HepG2 (cell line): ENCODE results near the gene RAD51D. TPM values are rescaled to one million over a fixed set of nuclear protein-coding genes. Genes with fewer than 3 reads are reported as not detected.

ENCODE experiments used
- ATF4 ChIP-seq, 2 experiments: fragments of 450-650 bp in 1 of 2; sonication (generic) in 1 of 2; formaldehyde crosslinking; IDR thresholded peaks; 2 replicates each; pipeline versions ENCODE4 v1.5.0 to v1.8.0; 2020 to 2022; ENCODE audit warnings: mild to moderate bottlenecking in 1 of 2, missing genetic modification reagents in 1 of 2
- FOXC1 ChIP-seq: sonication (generic); formaldehyde crosslinking; IDR thresholded peaks from 2 replicates; pipeline ENCODE4 v1.8.0; 2022; ENCODE audit warnings: mild to moderate bottlenecking, missing genetic modification reagents, borderline replicate concordance
- HNRNPH1 ChIP-seq: fragments of 200-400 bp; formaldehyde crosslinking; optimal IDR thresholded peaks from 2 replicates; pipeline ENCODE3; 2017; ENCODE audit warnings: mild to moderate bottlenecking, low read depth, low read length
- KAT8 ChIP-seq: IDR thresholded peaks from 2 replicates; pipeline ENCODE4 v1.6.1; 2016; ENCODE audit warnings: missing genetic modification reagents, missing compliant biosample characterization
- MXI1 ChIP-seq: IDR thresholded peaks from 3 replicates; pipeline ENCODE4 v1.6.1; 2012; ENCODE audit warnings: low read depth, low read length, inconsistent platforms, borderline replicate concordance
- NONO ChIP-seq, 2 experiments: fragments of 450-650 bp in 1 of 2; sonication (generic) in 1 of 2; formaldehyde crosslinking in 1 of 2; IDR thresholded peaks in 1 of 2; conservative IDR thresholded peaks in 1 of 2; 2 replicates each; pipeline versions ENCODE4 v1.6.1 to v1.8.0; 2017 to 2022; ENCODE audit warnings: mild to moderate bottlenecking in 1 of 2, missing genetic modification reagents in 1 of 2, moderate library complexity in 1 of 2
- NR1H2 ChIP-seq: sonication (generic); formaldehyde crosslinking; IDR thresholded peaks from 2 replicates; pipeline ENCODE4 v1.8.1; 2022; ENCODE audit warnings: low read depth, missing genetic modification reagents, borderline replicate concordance
- SCMH1 ChIP-seq: sonication (generic); formaldehyde crosslinking; IDR thresholded peaks from 2 replicates; pipeline ENCODE4 v1.9.0; 2021; ENCODE audit warnings: missing genetic modification reagents, mild to moderate bottlenecking, borderline replicate concordance
- SP140L ChIP-seq: sonication (generic); formaldehyde crosslinking; IDR thresholded peaks from 2 replicates; pipeline ENCODE4 v1.4.0; 2020; ENCODE audit warnings: missing genetic modification reagents, borderline replicate concordance
- ZBTB42 ChIP-seq: sonication (generic); formaldehyde crosslinking; IDR thresholded peaks from 2 replicates; pipeline ENCODE4 v1.5.0; 2020; ENCODE audit warnings: mild to moderate bottlenecking, missing genetic modification reagents
- ZFP62 ChIP-seq: sonication (generic); formaldehyde crosslinking; IDR thresholded peaks from 2 replicates; pipeline ENCODE4 v1.4.0; 2020; ENCODE audit warnings: missing genetic modification reagents
- ZNF232 ChIP-seq: sonication (generic); formaldehyde crosslinking; IDR thresholded peaks from 2 replicates; pipeline ENCODE4 v1.4.0; 2020; ENCODE audit warnings: missing genetic modification reagents, borderline replicate concordance
- ZNF33A ChIP-seq: sonication (generic); formaldehyde crosslinking; IDR thresholded peaks from 2 replicates; pipeline ENCODE4 v1.5.1; 2020; ENCODE audit warnings: missing genetic modification reagents, mild to moderate bottlenecking, moderate library complexity, borderline replicate concordance
- ZNF546 ChIP-seq: sonication (generic); formaldehyde crosslinking; conservative IDR thresholded peaks from 2 replicates; pipeline ENCODE4 v1.8.1; 2023; ENCODE audit warnings: mild to moderate bottlenecking, missing genetic modification reagents
- ZNF691 ChIP-seq: sonication (generic); formaldehyde crosslinking; IDR thresholded peaks from 2 replicates; pipeline ENCODE4 v1.4.0; 2020; ENCODE audit warnings: missing genetic modification reagents, low read depth, mild to moderate bottlenecking, borderline replicate concordance
- ZNF839 ChIP-seq: sonication (generic); formaldehyde crosslinking; IDR thresholded peaks from 2 replicates; pipeline ENCODE4 v1.4.0; 2020; ENCODE audit warnings: missing genetic modification reagents, mild to moderate bottlenecking, borderline replicate concordance
- polyA plus RNA-seq, 8 experiments: library from polyadenylated mRNA; depleted of rRNA in 3 of 8; stranded (reverse) in 7 of 8; unstranded in 1 of 8; fragments of >200 nt; fragmentation: Illumina TruSeq in 4 of 8; extraction: Trizol in 4 of 8; gene quantifications; 2 replicates each; pipeline versions ENCODE4 v1.2.1 to v1.2.3, GENCODE V29; 2011 to 2016; ENCODE audit warnings: low read depth in 4 of 8, missing spikeins in 1 of 8, mixed read lengths in 1 of 8; ENCODE audit not compliant: insufficient read depth in 1 of 8
- total RNA-seq, 5 experiments: library from RNA; depleted of rRNA; stranded (reverse); fragments of >200 nt; fragmentation: Illumina TruSeq; extraction: Trizol; gene quantifications; 2 replicates each; pipeline ENCODE4 v1.2.3, GENCODE V29; 2016; ENCODE audit warnings: low read depth in 1 of 5
- TF ChIP-seq, protein P1 (sequence below): sonication (generic); formaldehyde crosslinking; IDR thresholded peaks from 2 replicates; pipeline ENCODE4 v1.5.0; 2020; ENCODE audit warnings: mild to moderate bottlenecking, missing genetic modification reagents
- TF ChIP-seq, protein P2 (sequence below): IDR thresholded peaks from 2 replicates; pipeline ENCODE4 v1.6.1; 2016; ENCODE audit warnings: control low read depth
- TF ChIP-seq, protein P3 (sequence below): sonication (generic); formaldehyde crosslinking; IDR thresholded peaks from 2 replicates; pipeline ENCODE4 v1.5.1; 2020; ENCODE audit warnings: mild to moderate bottlenecking, missing genetic modification reagents, moderate library complexity
- TF ChIP-seq, protein P4 (sequence below): sonication (generic); formaldehyde crosslinking; IDR thresholded peaks from 2 replicates; pipeline ENCODE4 v1.4.0; 2020; ENCODE audit warnings: low read depth, mild to moderate bottlenecking, missing genetic modification reagents

The RAD51D gene
- total and polyA plus RNA-seq, 2 of the 13 experiments (the other 11 are each of a cell fraction or from before 2014, with no cell fraction given), result 6.7 to 13.1 TPM

DNA sequence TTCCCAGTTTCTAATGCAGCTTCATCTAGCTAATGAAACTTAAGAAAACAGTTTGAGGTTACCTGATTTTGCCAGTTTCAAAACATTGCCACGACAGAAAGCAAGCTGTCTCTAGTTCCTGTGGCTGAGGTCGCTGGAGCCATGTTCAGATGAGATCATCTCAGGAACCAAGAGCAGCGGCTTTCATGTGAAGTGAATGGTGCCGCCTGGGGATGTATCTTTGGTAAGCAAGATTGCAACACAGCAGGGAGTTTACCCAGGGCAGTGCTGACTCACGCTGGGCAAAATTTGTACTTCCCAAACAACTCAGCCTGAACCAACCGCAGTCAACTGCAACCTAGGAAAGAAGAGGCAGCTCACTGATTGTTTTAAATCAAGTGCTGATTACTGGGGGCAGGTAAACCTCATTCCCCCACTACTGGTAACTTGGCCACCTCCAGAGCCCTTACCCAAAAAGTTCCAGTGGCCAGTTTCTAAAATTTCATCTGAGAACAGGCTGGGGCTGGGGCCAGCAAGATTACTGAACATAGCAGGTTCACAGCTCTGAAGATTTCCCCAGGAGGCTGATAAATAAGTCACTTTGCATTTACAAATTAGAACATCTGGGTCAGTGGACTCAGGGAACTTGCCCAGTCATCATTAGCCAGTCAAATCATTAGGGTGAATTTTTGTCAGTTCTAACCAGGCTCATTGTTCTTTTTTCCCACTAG is 56.0 kb downstream of the RAD51D start, which contains the start of gene RFFL (continued):
- TF ChIP-seq HNRNPH1 (no peak), ZNF546 (CRISPR knock-in tag) (no peak), KAT8 (CRISPR knock-in tag) (peak; percentile 64), ZNF691 (no peak), ZNF839 (CRISPR knock-in tag) (no peak), ZNF232 (CRISPR knock-in tag) (peak; percentile 79; the same call in 1 of the 2 replicates), ATF4 (CRISPR knock-in tag; IDR thresholded peaks at IDR 0.05) (peak in 1 of 2 experiments; percentile 84; a peak in 2 of 4 replicates), ZFP62 (CRISPR knock-in tag) (no peak), MXI1 (peak; percentile 74; the same call in 1 of the 3 replicates), SCMH1 (CRISPR knock-in tag) (no peak), NR1H2 (CRISPR knock-in tag) (no peak), FOXC1 (CRISPR knock-in tag) (no peak; the same call in 1 of the 2 replicates), ZNF33A (CRISPR knock-in tag) (no peak), ZBTB42 (CRISPR knock-in tag) (no peak), NONO (IDR thresholded peaks at IDR 0.05) (no peak), NONO (CRISPR knock-in tag; conservative IDR thresholded peaks at IDR 0.05) (0 out of 2 replicates have a peak, but pooled peaks have one; percentile 19), SP140L (CRISPR knock-in tag) (no peak)
- TF ChIP-seq, protein P1, sequence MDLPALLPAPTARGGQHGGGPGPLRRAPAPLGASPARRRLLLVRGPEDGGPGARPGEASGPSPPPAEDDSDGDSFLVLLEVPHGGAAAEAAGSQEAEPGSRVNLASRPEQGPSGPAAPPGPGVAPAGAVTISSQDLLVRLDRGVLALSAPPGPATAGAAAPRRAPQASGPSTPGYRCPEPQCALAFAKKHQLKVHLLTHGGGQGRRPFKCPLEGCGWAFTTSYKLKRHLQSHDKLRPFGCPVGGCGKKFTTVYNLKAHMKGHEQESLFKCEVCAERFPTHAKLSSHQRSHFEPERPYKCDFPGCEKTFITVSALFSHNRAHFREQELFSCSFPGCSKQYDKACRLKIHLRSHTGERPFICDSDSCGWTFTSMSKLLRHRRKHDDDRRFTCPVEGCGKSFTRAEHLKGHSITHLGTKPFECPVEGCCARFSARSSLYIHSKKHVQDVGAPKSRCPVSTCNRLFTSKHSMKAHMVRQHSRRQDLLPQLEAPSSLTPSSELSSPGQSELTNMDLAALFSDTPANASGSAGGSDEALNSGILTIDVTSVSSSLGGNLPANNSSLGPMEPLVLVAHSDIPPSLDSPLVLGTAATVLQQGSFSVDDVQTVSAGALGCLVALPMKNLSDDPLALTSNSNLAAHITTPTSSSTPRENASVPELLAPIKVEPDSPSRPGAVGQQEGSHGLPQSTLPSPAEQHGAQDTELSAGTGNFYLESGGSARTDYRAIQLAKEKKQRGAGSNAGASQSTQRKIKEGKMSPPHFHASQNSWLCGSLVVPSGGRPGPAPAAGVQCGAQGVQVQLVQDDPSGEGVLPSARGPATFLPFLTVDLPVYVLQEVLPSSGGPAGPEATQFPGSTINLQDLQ, result no peak
- TF ChIP-seq, protein P2, sequence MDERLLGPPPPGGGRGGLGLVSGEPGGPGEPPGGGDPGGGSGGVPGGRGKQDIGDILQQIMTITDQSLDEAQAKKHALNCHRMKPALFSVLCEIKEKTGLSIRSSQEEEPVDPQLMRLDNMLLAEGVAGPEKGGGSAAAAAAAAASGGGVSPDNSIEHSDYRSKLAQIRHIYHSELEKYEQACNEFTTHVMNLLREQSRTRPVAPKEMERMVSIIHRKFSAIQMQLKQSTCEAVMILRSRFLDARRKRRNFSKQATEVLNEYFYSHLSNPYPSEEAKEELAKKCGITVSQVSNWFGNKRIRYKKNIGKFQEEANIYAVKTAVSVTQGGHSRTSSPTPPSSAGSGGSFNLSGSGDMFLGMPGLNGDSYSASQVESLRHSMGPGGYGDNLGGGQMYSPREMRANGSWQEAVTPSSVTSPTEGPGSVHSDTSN (CRISPR knock-in tag), result no peak
- TF ChIP-seq, protein P3, sequence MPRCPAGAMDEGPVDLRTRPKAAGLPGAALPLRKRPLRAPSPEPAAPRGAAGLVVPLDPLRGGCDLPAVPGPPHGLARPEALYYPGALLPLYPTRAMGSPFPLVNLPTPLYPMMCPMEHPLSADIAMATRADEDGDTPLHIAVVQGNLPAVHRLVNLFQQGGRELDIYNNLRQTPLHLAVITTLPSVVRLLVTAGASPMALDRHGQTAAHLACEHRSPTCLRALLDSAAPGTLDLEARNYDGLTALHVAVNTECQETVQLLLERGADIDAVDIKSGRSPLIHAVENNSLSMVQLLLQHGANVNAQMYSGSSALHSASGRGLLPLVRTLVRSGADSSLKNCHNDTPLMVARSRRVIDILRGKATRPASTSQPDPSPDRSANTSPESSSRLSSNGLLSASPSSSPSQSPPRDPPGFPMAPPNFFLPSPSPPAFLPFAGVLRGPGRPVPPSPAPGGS, result no peak
- TF ChIP-seq, protein P4, sequence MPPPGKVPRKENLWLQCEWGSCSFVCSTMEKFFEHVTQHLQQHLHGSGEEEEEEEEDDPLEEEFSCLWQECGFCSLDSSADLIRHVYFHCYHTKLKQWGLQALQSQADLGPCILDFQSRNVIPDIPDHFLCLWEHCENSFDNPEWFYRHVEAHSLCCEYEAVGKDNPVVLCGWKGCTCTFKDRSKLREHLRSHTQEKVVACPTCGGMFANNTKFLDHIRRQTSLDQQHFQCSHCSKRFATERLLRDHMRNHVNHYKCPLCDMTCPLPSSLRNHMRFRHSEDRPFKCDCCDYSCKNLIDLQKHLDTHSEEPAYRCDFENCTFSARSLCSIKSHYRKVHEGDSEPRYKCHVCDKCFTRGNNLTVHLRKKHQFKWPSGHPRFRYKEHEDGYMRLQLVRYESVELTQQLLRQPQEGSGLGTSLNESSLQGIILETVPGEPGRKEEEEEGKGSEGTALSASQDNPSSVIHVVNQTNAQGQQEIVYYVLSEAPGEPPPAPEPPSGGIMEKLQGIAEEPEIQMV, result no peak; the same call in 1 of the 2 replicates
